Left ventricle myocardium superior (tissue), 1 donor: ENCODE data around the gene NFYB. TPM values are rescaled to one million over a fixed set of nuclear protein-coding genes. Genes with fewer than 3 reads are reported as not detected.

Experiments used
- ATAC-seq: fragments of 200-7000 bp; cut with Tn5 transposase; one replicate; pipeline ENCODE4 v1.9.1; 2020; ENCODE audit warnings: mild to moderate bottlenecking, moderate library complexity
- DNase-seq: peaks from one replicate; pipeline ENCODE4 v3.0.0-alpha.2; 2020
- intact Hi-C: fragments of 100-400 bp; cut with micrococcal nuclease; formaldehyde crosslinking; loops from one replicate; pipeline ENCODE4 v1.11.0; 2022
- total RNA-seq: library from RNA; stranded (reverse); fragmentation: NEBNext Ultra II Directional; extraction: Animal tissue kit (Norgen Biotek cat#: 25700); gene quantifications from one replicate; pipeline ENCODE4 v1.2.1, GENCODE V29; 2021
- donor health status: DM: no; HTN: yes; CAD: no; lungs with severe emphysema.

Gene NFYB
- total RNA-seq, 1 donor from 2014 or later = 41.5 TPM

- intact Hi-C loops = no loop called here
- no peak for DNase-seq
- no peak for ATAC-seq
Observed at GRCh38 chr12:104072099-104072498, 65.9 kb downstream of the NFYB start.

Other genes starting within 250 kb of the NFYB start
- 350 TPM for gene HSP90B1, start 207.8 kb downstream of the NFYB start, total RNA-seq
- gene TDG, start 172.3 kb downstream of the NFYB start, total RNA-seq = 11.2 TPM
- 6.0 TPM for gene GLT8D2, start 88.0 kb downstream of the NFYB start, total RNA-seq
- 9.4 TPM for gene HCFC2, start 73.7 kb downstream of the NFYB start, total RNA-seq
- gene TXNRD1, start 77.6 kb upstream of the NFYB start, total RNA-seq = 88.0 TPM
- 0.97 TPM for gene EID3, start 165.5 kb upstream of the NFYB start, total RNA-seq